SHP77 treated with DMSO at 0.1 percent for 48 hours (cell line): Measurements from ENCODE around the gene PAPPA.

Experiments
- DNase-seq: peaks from one replicate; lab custom pipeline; 2025; lab: John Stamatoyannopoulos, UW

PAPPA gene

DNA sequence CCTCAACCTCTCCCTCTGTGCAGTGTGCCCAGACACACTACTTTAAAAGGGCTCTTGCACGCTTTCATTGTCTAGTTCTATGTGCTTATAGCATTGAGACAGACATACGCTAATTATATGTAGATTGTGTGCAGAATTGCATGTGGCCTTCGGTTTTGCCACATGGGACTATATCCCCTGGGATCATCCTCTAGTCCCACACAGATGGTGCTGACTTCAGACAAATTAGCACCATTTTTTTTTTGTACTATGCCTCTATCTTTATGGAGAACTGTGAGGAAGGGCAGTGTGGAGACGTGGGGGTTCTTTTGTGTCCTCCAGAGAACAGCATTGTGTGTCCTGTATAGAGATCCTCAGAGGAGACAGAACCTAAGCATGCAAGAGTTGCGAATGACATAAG lies 29.3 kb downstream of the PAPPA start:
- DNase-seq, result no peak

DNA sequence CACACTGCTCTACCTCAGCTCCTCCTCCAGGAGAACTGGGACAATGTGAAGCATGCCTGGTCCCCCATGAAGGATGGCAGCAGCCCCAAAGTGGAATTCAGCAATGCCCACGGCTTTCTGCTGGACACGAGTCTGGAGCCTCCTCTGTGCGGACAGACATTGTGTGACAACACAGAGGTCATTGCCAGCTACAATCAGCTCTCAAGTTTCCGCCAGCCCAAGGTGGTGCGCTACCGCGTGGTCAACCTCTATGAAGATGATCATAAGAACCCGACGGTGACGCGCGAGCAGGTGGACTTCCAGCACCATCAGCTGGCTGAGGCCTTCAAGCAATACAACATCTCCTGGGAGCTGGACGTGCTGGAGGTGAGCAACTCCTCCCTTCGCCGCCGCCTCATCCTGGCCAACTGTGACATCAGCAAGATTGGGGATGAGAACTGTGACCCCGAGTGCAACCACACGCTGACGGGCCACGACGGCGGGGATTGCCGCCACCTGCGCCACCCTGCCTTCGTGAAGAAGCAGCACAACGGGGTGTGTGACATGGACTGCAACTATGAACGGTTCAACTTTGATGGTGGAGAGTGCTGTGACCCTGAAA lies 34.1 kb downstream of the PAPPA start:
- no peak for DNase-seq

DNA sequence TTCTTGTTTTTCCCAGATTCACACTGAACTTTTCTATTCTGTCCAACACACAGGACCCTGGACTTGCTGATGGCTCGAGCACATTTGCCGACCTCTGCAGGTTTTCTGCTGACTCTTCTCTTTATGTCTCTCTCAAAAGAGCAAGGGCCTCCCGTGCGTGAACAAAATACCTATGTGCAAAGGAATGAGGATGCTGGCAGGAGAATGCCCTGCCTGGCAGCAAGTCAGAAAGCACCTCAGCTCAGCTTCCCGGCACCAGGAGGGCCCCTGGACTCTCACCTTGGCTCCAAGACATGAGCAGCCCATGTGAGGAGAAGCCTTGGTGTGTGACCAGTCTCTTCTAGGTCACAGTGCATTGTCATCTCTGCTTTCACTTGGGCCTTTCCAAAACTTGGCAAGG lies 36.1 kb downstream of the PAPPA start:
- no peak for DNase-seq

DNA sequence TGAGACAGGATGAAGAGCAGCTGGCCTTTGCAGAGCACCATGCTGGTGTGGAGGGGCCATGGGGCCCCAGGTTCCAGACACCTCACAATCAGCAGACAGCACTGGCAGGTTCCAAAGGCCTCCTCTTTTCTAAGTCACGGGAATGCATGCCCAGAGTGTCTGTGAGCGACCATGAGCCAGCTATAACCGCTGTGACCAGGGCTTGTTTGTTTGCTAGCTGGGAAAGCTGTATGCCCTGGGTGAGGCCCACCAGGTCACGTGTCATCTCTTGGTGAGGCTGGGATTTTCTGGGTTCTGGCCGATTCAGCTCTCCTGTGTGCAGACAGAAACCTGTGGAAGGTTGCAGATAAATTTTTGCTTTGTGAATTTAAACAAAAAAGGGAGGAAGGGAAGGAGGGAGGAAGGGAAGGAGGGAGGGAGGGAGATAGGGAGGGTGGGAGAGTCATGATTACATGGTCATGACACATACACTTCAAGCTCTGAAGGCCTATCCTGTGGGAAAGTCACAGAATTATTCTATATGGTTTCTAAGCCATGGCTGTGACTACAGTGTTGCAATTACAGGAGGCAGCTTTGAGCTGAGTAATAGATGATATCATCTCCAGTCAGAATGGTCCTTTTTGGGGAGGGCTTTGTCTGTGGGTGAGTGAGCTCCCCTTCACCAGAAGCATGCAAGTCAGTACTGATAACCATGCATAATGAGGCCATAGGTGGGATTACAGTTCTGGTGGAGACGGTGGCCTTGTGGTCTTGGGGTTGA lies 37.2 kb downstream of the PAPPA start:
- no peak for DNase-seq

DNA sequence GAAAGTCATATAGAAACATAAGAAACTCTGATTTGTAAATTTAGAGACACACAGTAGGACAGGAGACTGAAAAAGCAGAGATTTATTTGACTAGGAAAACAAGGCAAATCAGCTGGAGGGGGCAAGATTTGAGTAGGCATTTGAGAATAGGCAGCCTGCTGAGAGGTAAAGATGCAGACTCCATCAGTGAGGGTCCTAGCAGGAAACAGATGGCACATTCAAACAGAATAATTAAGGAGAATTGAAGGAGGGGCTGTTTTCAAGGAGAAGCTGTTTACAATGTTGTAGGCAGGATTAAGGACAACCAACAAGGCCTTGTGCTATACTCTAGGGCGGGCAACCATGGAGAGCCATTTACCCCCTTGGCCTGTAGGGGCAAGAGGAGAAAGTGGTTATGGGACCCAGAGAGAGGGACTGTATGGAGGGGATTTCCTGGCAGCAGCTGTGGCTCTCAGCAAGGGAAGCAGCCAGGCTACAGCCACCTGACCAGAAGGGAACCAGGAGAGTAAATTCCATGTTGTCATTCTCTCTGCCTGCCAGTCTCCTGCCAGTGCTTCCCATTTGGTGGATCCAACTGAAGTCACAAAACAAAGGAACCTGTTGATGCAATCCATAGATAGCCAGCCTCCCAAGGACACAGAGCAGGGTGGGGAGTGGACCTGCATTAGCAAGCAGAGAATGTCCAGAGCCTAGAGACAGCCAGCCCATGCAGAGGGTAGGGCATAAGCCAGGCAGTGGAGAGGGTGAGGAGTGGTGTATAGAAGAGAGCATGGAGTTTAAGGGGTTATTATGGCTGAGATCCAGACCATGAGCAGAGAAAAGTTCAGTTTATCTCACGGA lies 38.2 kb downstream of the PAPPA start:
- no peak for DNase-seq

DNA sequence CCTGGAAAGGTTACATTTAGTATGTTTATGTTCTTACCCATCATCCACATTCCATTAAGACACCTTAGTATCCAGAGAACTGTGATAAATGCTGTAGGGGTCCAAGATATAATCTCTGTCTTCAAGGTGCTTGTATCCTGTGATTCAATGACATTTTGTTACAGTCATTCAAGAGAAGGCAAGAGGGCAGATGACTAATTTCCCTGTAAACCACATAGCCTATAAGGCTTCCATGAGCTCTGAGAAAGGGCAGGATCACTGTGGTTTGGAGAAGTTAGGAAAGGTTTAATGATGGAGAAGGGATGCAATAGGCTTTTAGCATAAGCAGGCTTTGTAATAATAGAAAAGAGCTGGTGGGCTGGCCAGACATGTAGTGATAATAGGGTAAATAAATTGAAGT lies 40.0 kb downstream of the PAPPA start:
- DNase-seq, result no peak

DNA sequence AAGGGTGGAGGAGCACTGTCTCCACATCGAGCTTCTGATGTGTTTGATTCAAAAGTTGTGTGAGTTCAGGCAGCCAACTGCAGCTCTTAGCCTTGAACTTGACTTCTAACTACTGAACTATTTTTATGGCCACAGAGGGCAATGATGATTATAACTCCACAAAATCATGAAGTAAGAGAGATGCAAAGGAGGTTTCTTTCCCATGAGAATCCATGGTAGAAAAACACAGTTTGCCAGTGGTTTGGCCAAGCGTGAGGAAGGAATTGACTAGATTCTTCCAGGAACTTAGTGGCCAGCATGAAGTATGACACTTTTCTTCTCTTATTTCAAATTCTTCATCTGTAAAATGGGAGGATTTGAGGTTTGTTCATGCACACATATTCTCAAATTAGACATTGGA lies 43.2 kb downstream of the PAPPA start:
- DNase-seq, result no peak

DNA sequence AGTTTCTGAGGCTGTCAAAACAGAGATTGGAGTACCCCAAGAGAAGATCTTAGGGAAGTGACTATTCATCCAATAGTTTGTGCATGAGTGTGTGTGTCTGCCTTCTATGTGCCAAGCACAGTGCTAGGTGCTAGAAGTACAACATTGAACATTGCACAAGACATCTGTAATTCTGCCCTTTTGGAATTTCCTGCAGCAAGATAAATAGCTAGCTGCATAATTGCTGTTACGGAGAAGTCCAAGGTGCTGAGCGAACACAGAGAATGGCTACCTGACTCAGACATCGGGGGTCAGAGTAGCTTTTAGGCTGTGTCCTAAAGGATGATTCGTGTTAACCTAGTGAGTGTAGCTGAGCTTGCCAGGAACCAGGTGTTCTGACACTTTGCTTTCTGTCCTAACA lies 44.8 kb downstream of the PAPPA start:
- no peak for DNase-seq

DNA sequence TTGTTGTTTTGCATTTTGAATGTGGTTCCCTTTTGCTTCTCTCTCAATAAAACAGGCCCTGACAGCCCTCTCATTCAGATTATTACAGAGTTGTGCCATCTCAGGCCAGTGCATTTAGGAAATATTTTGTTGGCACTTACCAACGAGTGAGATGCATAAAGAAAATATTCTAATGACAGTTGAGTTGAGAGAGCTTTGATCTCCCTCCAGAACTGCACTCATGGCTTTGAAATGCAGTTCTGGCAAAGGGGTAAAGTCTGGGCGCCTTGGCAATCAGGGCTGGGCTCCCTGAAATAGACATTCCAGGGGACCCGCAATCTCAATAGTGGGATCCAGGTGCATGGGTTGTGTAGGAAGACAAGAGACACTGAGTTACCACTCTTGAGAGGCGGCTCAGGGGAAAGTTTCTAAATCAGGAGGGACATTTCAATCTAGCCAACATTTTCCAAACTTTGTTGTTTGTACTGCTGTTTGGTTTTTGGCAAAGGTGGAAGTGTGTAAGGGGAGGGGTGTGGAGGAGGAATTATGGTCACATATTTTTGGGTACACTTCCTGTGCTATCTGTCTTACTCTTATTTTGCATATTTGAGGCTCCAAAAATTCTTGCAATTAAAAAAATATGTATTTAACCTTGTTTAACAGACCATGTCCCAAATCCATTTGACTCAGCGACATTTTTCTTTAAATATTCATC lies 48.8 kb downstream of the PAPPA start:
- DNase-seq, result no peak

DNA sequence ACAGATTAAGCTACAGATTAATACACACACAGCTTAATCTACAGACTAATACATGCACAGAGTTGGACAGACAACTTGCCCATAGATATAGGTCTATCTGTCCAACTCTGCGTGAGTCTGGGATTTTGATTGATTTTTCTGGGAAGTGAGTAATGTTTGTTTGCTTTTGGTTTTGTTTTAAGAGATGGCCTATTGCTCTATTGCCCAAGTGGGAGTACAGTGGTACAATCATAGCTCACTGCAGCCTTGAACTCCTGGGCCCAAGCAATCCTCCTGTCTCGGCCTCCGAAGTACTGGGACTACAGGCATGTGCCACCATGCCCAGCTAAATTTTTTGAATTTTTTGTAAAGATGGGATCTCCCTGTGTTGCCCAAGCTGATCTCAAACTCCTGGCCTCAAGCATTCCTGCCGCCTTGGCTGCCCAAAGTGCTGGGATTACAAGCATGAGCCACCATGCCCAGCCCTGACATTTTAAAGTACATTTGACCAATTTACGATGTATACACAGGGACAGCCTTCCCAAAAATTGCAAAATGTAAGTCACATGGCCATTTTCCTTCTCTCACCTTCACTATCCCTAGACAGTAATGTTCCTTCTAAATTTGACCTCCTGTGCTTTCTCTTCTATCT lies 50.8 kb downstream of the PAPPA start:
- no peak for DNase-seq

DNA sequence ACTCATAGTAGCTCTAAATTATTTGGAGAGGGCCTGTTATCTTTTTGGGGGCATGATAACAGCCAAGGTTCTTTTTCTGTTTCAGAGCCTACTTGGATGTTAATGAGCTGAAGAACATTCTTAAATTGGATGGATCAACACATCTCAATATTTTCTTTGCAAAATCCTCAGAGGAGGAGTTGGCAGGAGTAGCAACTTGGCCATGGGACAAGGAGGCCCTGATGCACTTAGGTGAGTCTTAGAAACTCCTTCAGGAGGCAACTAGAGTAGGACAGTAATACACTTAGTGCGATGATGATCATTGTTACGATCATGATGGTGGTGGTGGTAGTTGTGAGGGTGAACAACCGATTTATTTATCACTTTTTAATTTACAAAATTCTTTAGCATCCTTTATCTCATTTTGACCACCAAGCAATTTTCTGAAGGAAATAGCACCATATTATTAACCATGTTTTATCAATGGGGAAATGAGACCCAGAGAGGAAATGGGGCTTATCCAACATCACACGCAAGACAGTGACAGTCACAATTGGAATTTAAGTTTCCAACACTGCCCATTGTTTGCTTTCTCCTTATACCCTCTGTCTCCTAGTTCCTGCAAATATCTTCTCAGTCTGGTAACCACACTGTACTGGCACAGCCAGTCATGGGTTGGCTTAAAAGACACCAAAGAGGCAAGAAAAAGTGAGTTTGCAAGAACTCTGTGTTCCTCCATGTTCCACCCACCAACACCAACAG lies 54.0 kb downstream of the PAPPA start:
- DNase-seq, result no peak

DNA sequence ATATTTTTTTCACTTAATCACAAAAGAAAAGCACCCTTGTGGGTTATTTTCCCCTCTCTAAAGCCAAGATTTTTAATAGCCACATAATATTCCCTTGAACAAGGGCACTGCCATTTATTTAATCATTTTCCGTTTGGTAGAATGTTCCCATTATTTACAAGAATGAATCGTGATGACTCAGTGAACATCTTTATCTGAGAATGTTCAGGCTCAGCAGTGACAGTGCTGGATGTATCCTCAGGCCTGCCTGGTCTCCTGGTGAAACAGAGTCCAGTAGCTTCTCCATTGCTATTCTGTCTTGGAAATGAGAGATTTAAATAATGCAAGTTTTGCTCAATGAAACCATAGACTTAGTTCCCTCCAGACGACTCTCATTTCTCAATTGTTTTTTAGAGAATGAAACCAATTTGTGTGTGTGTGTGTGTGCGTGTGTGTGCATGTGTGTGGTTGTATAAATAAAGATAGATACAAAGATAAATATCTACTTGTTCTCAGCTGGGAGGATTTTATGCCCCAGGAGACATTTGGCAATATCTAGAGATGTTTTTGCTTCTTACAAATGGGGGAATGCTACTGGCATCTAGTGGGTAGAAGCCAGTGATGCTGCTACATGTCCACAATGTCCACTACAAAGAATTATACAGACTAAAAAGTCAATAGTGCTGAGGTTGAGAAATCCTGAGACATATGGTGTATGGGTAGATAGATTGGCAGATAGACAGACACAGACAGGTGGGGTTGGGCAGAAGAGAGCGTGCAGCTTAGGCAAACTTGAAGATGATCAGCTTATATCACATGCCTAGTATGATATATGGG lies 55.0 kb downstream of the PAPPA start:
- DNase-seq, result no peak

DNA sequence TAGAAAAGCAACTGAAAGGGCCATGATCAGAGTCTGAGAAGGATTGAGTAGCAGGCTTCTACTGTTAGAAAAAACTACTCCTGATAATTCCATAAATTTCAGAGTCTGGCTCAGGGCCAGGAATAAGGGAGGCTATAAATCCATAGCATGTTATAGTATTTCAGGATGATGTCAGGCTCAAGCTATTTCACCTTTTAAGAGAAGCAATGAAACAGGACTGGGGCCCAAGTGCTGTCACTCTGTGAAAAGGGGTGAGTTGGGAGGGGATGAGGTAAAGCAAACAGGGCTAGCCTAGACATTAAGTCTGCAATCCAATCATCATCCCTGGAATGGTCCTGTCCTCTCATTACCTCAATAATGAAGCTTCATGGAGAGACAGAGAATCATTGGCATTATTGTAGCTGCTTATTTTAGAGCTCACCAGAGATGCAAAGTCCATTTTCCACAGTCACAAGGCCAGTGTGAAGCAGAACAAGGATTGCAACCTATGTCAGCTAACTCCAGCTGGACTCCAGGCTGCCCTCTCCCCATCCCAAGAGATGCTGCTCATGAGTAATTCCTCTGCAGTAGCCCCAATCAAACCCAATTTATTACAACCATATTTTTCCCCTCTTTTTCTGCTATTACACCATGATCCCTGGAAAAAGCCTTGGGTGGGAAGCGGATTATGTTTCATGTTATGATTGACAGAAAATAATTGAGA lies 56.0 kb downstream of the PAPPA start:
- DNase-seq, result no peak

DNA sequence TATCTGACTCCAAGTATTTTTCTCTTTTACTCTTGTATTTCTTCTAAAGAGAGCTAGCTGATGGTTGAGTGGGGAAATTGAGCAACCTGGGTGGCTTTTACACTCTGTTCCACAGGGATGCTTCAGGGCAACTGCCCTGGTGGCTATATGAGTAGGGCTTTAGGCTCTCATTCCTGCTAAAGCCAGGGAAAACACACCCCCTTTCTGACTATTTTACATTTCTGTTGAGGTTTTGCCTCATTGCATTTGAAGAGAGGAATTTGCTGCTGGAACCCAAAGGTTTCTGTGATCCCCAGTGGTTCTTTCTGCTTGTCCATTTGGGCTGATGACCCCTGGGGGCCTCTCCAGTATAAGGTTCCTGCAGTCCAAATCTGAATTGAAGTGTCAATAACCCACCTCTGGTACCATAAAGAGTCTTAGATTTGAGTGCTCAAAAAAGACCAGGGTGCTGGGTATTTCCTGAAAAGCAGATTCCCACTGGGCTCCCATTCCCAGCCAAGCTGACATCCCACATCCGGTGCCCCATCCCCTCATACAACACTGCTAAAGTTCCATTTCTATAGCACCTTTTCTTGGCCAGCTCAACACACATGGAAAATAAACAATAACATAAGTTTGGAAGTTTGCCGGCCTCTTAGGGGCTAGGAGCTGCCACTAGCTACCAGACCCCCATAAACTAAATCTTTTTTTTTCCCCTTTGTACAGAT lies 59.5 kb downstream of the PAPPA start:
- DNase-seq, result no peak

DNA sequence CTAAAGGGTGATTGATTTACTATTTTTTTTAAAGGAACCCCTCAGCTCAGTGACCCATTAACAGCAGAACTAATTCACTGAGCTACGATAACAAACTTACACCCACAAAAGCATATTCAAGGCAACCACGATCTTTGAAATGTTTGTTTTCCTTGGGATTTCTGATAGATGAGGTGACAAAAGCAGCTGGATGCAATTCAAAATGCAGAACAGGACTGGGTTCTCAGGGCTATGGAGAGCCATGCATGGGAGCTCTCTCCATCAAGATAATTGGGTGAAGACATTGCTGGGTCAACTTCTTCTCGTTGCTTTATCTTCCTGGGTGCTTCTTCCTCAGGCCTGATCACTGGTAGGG lies 60.1 kb downstream of the PAPPA start:
- no peak for DNase-seq

DNA sequence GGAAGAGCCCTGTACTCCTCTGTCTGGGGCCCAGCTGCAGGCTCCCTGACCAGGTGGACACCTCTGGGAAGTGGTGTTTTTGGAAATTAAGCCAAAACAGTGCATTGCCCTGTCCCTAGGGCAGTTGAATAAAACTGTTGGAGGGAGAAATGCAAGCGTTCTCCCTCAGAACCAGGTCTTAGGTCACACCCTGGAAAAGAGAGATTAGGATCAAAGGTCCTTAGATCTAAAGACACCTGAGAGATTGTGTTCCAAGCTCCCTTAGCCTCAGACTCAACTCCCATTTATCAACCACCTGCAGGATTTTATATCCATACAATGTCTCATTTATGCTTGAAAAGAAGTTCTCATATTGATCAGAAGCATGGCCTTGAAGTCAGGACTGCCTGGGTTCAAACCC lies 64.8 kb downstream of the PAPPA start:
- DNase-seq, result no peak

DNA sequence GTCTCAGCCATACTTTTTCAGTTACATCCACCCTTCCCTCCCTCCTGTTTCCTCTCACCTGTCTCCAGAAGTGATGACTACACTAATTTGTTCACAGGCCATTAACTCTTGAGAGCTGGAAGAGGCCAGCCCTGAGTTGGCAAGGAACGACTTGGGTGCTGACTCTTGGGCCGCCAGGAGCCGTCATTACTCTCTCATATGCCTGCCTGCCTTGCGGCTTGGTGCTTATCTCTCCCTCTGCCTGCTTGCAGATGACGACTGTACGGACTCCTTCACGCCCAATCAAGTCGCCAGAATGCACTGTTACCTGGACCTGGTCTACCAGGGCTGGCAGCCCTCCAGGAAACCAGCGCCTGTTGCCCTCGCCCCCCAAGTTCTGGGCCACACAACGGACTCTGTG lies 66.1 kb downstream of the PAPPA start:
- no peak for DNase-seq

DNA sequence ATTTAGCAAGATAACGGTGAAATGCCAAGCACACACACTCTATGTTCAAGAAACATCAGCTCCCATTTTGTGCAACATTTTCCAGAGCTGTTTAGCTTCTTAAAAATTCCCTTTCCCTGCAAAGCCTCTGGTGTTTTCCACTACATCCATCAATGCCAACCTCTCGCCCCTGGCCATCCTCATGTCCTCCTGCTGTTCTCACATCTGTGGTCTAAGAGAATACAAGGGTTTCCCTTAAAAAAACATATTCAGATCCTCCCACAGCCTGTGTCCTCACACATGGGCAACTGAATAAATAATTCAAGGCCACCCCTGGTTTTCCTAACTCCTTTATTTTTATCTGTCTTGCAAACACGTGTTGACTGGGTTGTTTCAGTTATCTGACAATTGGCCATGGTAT lies 70.3 kb downstream of the PAPPA start:
- no peak for DNase-seq

DNA sequence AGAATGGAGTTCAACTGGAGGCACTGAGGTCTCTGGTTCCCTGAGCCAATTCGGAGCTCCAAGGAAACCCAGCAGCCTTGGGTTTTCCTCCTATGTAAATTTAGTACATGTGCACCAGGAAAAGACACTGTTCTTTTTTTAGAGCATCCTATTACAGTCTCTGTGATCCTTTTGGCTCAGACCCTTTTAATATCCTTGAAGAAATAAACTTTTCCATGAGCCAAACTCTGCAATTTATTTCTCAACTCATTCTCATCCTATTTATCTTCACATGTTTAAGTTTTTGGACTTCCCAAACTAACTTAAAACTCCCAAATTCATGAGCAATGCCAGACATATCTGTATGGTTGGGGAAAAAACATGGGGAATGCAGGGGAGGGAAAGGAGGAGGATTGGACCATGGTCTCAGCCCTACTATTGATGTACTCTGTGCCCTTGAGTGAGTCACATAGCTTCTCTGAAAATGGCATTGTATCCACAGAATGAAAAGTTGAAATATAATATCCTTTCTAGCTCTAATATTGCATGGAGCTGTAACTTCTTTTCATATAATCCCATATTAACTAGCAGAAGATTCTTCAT lies 76.6 kb downstream of the PAPPA start:
- DNase-seq, result no peak
